HCT116 (cell line): ENCODE data around the gene EEFSEC.

ENCODE experiments used
- CTCF ChIP-seq, 3 experiments: fragments of 200-600 bp in 1 of 3; sonication (generic) in 1 of 3; IDR thresholded peaks in 2 of 3; conservative IDR thresholded peaks in 1 of 3; 2 replicates each; pipeline ENCODE4 v1.5.1; 2012 to 2017; ENCODE audit warnings: low read depth in 2 of 3, low read length in 2 of 3, antibody characterized with exemption in 1 of 3, borderline replicate concordance in 1 of 3, control low read depth in 1 of 3, mild to moderate bottlenecking in 1 of 3, mixed read lengths in 1 of 3, mixed run types in 1 of 3, moderate library complexity in 1 of 3; ENCODE audit not compliant: insufficient read depth in 1 of 3
- EZH2 ChIP-seq: fragments of 200-600 bp; sonication (generic); IDR thresholded peaks from 2 replicates; pipeline ENCODE4 v1.6.1; 2017; ENCODE audit warnings: antibody characterized with exemption, mixed run types
- JUND ChIP-seq: IDR thresholded peaks from 2 replicates; pipeline ENCODE4 v1.6.1; 2012
- MAX ChIP-seq: IDR thresholded peaks from 2 replicates; pipeline ENCODE4 v1.6.1; 2012
- POLR2A ChIP-seq: IDR thresholded peaks from 2 replicates; pipeline ENCODE4 v1.7.0; 2011; ENCODE audit warnings: borderline replicate concordance; ENCODE audit not compliant: insufficient read depth, insufficient read length; ENCODE audit errors: extremely low read depth
- POLR2AphosphoS5 ChIP-seq: IDR thresholded peaks from 2 replicates; pipeline ENCODE4 v1.6.1; 2011; ENCODE audit warnings: mild to moderate bottlenecking, low read depth, low read length, moderate library complexity
- RAD21 ChIP-seq: IDR thresholded peaks from 2 replicates; pipeline ENCODE4 v1.6.1; 2012; ENCODE audit warnings: low read depth, mild to moderate bottlenecking
- YY1 ChIP-seq: IDR thresholded peaks from 2 replicates; pipeline ENCODE4 v1.6.1; 2011; ENCODE audit warnings: low read length, low read depth, moderate library complexity, mild to moderate bottlenecking; ENCODE audit not compliant: insufficient replicate concordance; ENCODE audit errors: extremely low read depth

GRCh38 chr3:128279601-128279880, 126.3 kb downstream of the EEFSEC start:
- TF ChIP-seq MAX (no peak), CTCF (IDR thresholded peaks at IDR 0.05 in 2 of 3, conservative IDR thresholded peaks at IDR 0.05 in 1 of 3; ENCODE audit: borderline replicate concordance in 1 of 3, insufficient read depth in 1 of 3, low read depth in 2 of 3, low read length in 2 of 3) (no peak), RAD21 (no peak), POLR2AphosphoS5 (no peak), JUND (no peak), EZH2 (no peak), POLR2A (no peak), YY1 (no peak)
